Spleen (tissue), 7 donors: ENCODE results near the gene SREK1IP1.

ENCODE experiments used
- POLR2A ChIP-seq, 3 donors: fragments of 450-650 bp; IDR thresholded peaks; one replicate each; pipeline ENCODE4 v1.5.1; 2017; ENCODE audit warnings: antibody characterized with exemption in 3 of 3, mild to moderate bottlenecking in 1 of 3
- TF ChIP-seq, protein P1 (sequence below), 11 experiments: fragments of 200-600 bp in 7 of 11; fragments of 450-650 bp in 4 of 11; sonication (generic) in 4 of 11; IDR thresholded peaks in 8 of 11; conservative IDR thresholded peaks in 3 of 11; 1 replicate in 7 of 11; 2 replicates in 4 of 11; pipeline versions ENCODE4 v1.4.0 to v1.8.0; 2016 to 2021; ENCODE audit warnings: antibody characterized with exemption in 11 of 11, inconsistent platforms in 4 of 11, mild to moderate bottlenecking in 1 of 11
- donor health status: DM: no; HTN: no; CAD: no; lungs with moderate emphysema.
- donor health status: DM: no; HTN: no; CAD: no.
- donor health status: DM: no; HTN: no; CAD: no.

DNA sequence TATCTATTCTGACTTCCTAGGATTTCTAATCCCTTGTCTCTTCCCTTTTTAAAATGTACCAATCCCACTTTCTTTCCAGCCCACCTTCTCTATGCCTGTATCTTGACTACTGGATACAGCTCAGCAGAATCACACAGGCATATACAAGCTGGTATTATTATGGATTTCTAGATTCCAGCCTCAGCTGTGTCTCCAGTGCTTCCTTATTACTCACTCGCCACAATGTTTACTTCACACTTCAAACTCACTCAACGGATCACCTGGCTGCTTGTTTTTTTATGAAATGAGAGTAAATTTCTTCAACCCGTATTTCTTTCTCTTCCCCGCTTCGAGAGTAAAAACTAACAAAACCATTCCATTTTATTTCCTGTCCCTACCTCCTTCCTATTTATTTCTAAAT is 39.0 kb upstream of the SREK1IP1 start:
- TF ChIP-seq, protein P1, sequence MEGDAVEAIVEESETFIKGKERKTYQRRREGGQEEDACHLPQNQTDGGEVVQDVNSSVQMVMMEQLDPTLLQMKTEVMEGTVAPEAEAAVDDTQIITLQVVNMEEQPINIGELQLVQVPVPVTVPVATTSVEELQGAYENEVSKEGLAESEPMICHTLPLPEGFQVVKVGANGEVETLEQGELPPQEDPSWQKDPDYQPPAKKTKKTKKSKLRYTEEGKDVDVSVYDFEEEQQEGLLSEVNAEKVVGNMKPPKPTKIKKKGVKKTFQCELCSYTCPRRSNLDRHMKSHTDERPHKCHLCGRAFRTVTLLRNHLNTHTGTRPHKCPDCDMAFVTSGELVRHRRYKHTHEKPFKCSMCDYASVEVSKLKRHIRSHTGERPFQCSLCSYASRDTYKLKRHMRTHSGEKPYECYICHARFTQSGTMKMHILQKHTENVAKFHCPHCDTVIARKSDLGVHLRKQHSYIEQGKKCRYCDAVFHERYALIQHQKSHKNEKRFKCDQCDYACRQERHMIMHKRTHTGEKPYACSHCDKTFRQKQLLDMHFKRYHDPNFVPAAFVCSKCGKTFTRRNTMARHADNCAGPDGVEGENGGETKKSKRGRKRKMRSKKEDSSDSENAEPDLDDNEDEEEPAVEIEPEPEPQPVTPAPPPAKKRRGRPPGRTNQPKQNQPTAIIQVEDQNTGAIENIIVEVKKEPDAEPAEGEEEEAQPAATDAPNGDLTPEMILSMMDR (IDR thresholded peaks at IDR 0.05 in 8 of 11, conservative IDR thresholded peaks at IDR 0.05 in 3 of 11), result no peak
- no peak for TF ChIP-seq POLR2A (IDR thresholded peaks at IDR 0.05)
